ENCODE results near the gene ASB12. TPM values are rescaled to one million over a fixed set of nuclear protein-coding genes. Genes with fewer than 3 reads are reported as not detected.

The ASB12 gene
- total RNA-seq, 6 donors from 2014 or later, result 0.29 to 0.46 (median 0.34) TPM; not detected in 3

- peak overlapping the region in 3 of 4 donors; percentile 61 to 83 (median 67) for H3K4me3 ChIP-seq
- no peak for TF ChIP-seq POLR2A (IDR thresholded peaks at IDR 0.05)
- TF ChIP-seq, protein P1, sequence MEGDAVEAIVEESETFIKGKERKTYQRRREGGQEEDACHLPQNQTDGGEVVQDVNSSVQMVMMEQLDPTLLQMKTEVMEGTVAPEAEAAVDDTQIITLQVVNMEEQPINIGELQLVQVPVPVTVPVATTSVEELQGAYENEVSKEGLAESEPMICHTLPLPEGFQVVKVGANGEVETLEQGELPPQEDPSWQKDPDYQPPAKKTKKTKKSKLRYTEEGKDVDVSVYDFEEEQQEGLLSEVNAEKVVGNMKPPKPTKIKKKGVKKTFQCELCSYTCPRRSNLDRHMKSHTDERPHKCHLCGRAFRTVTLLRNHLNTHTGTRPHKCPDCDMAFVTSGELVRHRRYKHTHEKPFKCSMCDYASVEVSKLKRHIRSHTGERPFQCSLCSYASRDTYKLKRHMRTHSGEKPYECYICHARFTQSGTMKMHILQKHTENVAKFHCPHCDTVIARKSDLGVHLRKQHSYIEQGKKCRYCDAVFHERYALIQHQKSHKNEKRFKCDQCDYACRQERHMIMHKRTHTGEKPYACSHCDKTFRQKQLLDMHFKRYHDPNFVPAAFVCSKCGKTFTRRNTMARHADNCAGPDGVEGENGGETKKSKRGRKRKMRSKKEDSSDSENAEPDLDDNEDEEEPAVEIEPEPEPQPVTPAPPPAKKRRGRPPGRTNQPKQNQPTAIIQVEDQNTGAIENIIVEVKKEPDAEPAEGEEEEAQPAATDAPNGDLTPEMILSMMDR (IDR thresholded peaks at IDR 0.05), result no peak
- TF ChIP-seq EP300 (IDR thresholded peaks at IDR 0.05), result no peak
- peaks cover 4 to 22% (median 8%) of the 10 kb centered on the region in 4 donors for H3K4me1 ChIP-seq
- peak overlapping the region; percentile 75 to 90 (median 86) for H3K27ac ChIP-seq
- DNase-seq (peak in 1 of 2 donors; percentile 75), ATAC-seq (ENCODE audit: low FRiP score in 2 of 2) (no peak)
- H3K9me3 ChIP-seq, result no peaks in the 10 kb centered on the region
- H3K27me3 ChIP-seq, result peaks cover 0 to 3% (median 0%) of the 10 kb centered on the region in 4 donors
- 51% methylated on average over 21 of the region's 23 CpGs; no CpG with 5 or more reads in 1 of the 2 donors for WGBS, 2 donors
- H3K36me3 ChIP-seq, result no peaks in the 10 kb centered on the region
Measured at GRCh38 chrX:64204252-64204651, 26.2 kb downstream of the ASB12 start.

- DNase-seq (no peak), ATAC-seq (ENCODE audit: low FRiP score in 2 of 2) (no peak)
- Histone ChIP-seq H3K4me3 (no peak overlapping the region), H3K9me3 (no peaks in the 10 kb centered on the region), H3K4me1 (peaks cover 4 to 22% (median 8%) of the 10 kb centered on the region in 4 donors), H3K27ac (no peak overlapping the region), H3K27me3 (peaks cover 0 to 3% (median 0%) of the 10 kb centered on the region in 4 donors), H3K36me3 (no peaks in the 10 kb centered on the region)
- 83 to 94% methylated on average over 2 of the region's 2 CpGs for WGBS, 2 donors
- TF ChIP-seq EP300 (IDR thresholded peaks at IDR 0.05) (no peak), POLR2AphosphoS5 (IDR thresholded peaks at IDR 0.05) (no peak), POLR2A (IDR thresholded peaks at IDR 0.05) (no peak)
- TF ChIP-seq, protein P1 (IDR thresholded peaks at IDR 0.05), result no peak
Measured at GRCh38 chrX:64202808-64203325, 27.5 kb downstream of the ASB12 start.

- H3K4me1 ChIP-seq, result no peaks in the 10 kb centered on the region
- no peaks in the 10 kb centered on the region for H3K36me3 ChIP-seq
- DNase-seq (no peak), ATAC-seq (ENCODE audit: low FRiP score in 2 of 2) (no peak)
- no peak overlapping the region for H3K27ac ChIP-seq
- H3K9me3 ChIP-seq, result no peaks in the 10 kb centered on the region
- no peak overlapping the region for H3K4me3 ChIP-seq
- H3K27me3 ChIP-seq, result no peaks in the 10 kb centered on the region
- no peak for TF ChIP-seq POLR2A (IDR thresholded peaks at IDR 0.05)
- TF ChIP-seq, protein P1 (IDR thresholded peaks at IDR 0.05), result no peak
- TF ChIP-seq EP300 (IDR thresholded peaks at IDR 0.05), result no peak
- TF ChIP-seq POLR2AphosphoS5 (IDR thresholded peaks at IDR 0.05), result no peak
Measured at GRCh38 chrX:64198036-64198435, 32.4 kb downstream of the ASB12 start.

GRCh38 chrX:64196606-64197005 lies 33.8 kb downstream of the ASB12 start:
- WGBS, 2 donors, result 80% methylated on average over 3 of the region's 3 CpGs; no CpG with 5 or more reads in 1 of the 2 donors
- ATAC-seq (ENCODE audit: low FRiP score in 2 of 2) (no peak), DNase-seq (no peak)

More at GRCh38 chrX:64196606-64197005, 33.8 kb downstream of the ASB12 start:
- no peaks in the 10 kb centered on the region for H3K9me3 ChIP-seq
- H3K36me3 ChIP-seq, result peaks cover 0 to 11% (median 5%) of the 10 kb centered on the region in 4 donors
- H3K27me3 ChIP-seq, result no peaks in the 10 kb centered on the region
- TF ChIP-seq POLR2A (IDR thresholded peaks at IDR 0.05), result no peak
- TF ChIP-seq POLR2AphosphoS5 (IDR thresholded peaks at IDR 0.05), result no peak
- TF ChIP-seq EP300 (IDR thresholded peaks at IDR 0.05), result no peak
- TF ChIP-seq, protein P1 (IDR thresholded peaks at IDR 0.05), result no peak
- no peak overlapping the region for H3K4me3 ChIP-seq
- no peaks in the 10 kb centered on the region for H3K4me1 ChIP-seq
- no peak overlapping the region for H3K27ac ChIP-seq
